Measurements from ENCODE around the gene APP. TPM values are rescaled to one million over a fixed set of nuclear protein-coding genes. Genes with fewer than 3 reads are reported as not detected.

Gene APP
- total RNA-seq, 2 experiments from 2014 or later = 0.55 TPM; not detected in 1

GRCh38 chr21:26171258-26172100 lies 909 bp upstream of the APP start:
- H3K4me2 ChIP-seq (ENCODE audit: low read length) = no peak overlapping the region
- intact Hi-C loops (cut with micrococcal nuclease; ENCODE audit: unreplicated experiment) = no loop called here

GRCh38 chr21:26169611-26170470 lies 729 bp downstream of the APP start:
- DNase-seq (ENCODE audit: low spot score) = no peak
- TF ChIP-seq CTCF (conservative IDR thresholded peaks at IDR 0.05; ENCODE audit: low read length) (no peak), EZH2phosphoT487 (IDR thresholded peaks at IDR 0.05; ENCODE audit: borderline replicate concordance, low read depth, low read length) (no peak)
- Histone ChIP-seq H3K4me2 (ENCODE audit: low read length) (no peak overlapping the region), H3K4me1 (ENCODE audit: insufficient read depth, low read length, poor library complexity, severe bottlenecking) (no peaks in the 10 kb centered on the region), H3K4me3 (ENCODE audit: low read depth, low read length, poor library complexity, severe bottlenecking) (no peak overlapping the region), H3K9me2 (ENCODE audit: insufficient read depth, low read length) (no peaks in the 10 kb centered on the region), H3K27ac (ENCODE audit: low read depth, low read length, poor library complexity, severe bottlenecking) (no peak overlapping the region), H3K79me2 (ENCODE audit: insufficient read depth, low read depth, low read length) (no peaks in the 10 kb centered on the region), H4K20me1 (ENCODE audit: insufficient read depth, low read length) (no peaks in the 10 kb centered on the region), H3K9me3 (ENCODE audit: low read length) (no peaks in the 10 kb centered on the region), H3K36me3 (ENCODE audit: insufficient read depth, low read length) (no peaks in the 10 kb centered on the region), H2AFZ (ENCODE audit: low read length) (no peak overlapping the region)
- intact Hi-C loops (cut with micrococcal nuclease; ENCODE audit: unreplicated experiment) = no loop called here
- BruUV-seq (replicated peaks) = no TSS peak
- ChIA-PET POLR2A (no interaction called here), CTCF (ENCODE audit: unreplicated experiment) (no interaction called here)

More at GRCh38 chr21:26171258-26172100, 909 bp upstream of the APP start:
- Histone ChIP-seq H3K4me1 (ENCODE audit: insufficient read depth, low read length, poor library complexity, severe bottlenecking) (no peaks in the 10 kb centered on the region), H3K9me3 (ENCODE audit: low read length) (no peaks in the 10 kb centered on the region), H3K4me3 (ENCODE audit: low read depth, low read length, poor library complexity, severe bottlenecking) (no peak overlapping the region), H3K36me3 (ENCODE audit: insufficient read depth, low read length) (no peaks in the 10 kb centered on the region), H4K20me1 (ENCODE audit: insufficient read depth, low read length) (no peaks in the 10 kb centered on the region), H3K27ac (ENCODE audit: low read depth, low read length, poor library complexity, severe bottlenecking) (no peak overlapping the region), H2AFZ (ENCODE audit: low read length) (no peak overlapping the region), H3K9me2 (ENCODE audit: insufficient read depth, low read length) (no peaks in the 10 kb centered on the region), H3K79me2 (ENCODE audit: insufficient read depth, low read depth, low read length) (no peaks in the 10 kb centered on the region)
- TF ChIP-seq EZH2phosphoT487 (IDR thresholded peaks at IDR 0.05; ENCODE audit: borderline replicate concordance, low read depth, low read length) (no peak), CTCF (conservative IDR thresholded peaks at IDR 0.05; ENCODE audit: low read length) (no peak)
- no TSS peak for BruUV-seq (replicated peaks)
- no peak for DNase-seq (ENCODE audit: low spot score)
- ChIA-PET POLR2A (interaction anchor here (0.6 kb wide), 1 partner anchor 298 kb away, joined by 3 read pairs; no protein-coding TSS in a partner anchor), CTCF (ENCODE audit: unreplicated experiment) (no interaction called here)
